ENCODE measurements around the gene COA5.

DNA sequence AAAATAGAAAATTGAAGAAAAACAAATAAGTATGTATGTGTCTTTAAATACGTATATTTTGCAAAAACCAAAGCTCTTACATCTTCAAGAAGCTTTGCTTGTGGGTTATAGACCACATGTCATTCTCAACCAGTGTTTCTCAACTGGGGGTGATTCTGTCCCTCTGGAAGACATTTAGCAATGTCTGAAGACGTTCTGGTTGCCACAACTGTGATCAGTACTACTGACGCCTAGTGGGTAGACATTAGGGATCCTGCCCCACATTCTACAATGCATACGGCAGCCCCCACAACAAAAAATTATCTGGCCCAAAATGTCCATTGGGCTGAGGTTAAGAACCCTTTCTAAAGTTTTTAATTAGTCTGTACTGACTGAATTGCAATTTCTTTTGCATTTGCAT lies 48.5 kb upstream of the COA5 start:
- no peak for TF ChIP-seq EZH2 (IDR thresholded peaks at IDR 0.05)
- TF ChIP-seq, protein P1, sequence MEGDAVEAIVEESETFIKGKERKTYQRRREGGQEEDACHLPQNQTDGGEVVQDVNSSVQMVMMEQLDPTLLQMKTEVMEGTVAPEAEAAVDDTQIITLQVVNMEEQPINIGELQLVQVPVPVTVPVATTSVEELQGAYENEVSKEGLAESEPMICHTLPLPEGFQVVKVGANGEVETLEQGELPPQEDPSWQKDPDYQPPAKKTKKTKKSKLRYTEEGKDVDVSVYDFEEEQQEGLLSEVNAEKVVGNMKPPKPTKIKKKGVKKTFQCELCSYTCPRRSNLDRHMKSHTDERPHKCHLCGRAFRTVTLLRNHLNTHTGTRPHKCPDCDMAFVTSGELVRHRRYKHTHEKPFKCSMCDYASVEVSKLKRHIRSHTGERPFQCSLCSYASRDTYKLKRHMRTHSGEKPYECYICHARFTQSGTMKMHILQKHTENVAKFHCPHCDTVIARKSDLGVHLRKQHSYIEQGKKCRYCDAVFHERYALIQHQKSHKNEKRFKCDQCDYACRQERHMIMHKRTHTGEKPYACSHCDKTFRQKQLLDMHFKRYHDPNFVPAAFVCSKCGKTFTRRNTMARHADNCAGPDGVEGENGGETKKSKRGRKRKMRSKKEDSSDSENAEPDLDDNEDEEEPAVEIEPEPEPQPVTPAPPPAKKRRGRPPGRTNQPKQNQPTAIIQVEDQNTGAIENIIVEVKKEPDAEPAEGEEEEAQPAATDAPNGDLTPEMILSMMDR (IDR thresholded peaks at IDR 0.05), result no peak

Measured in neural progenitor cell (in vitro differentiated cells).